Activated CD4-positive, CD25-positive, alpha-beta regulatory T cell (primary cell): ENCODE results near the gene ATG7.
"Not testable (repeated sequence)": the region's sequence is repeated elsewhere in the genome, so short reads cannot be mapped to it uniquely, and the experiment has no call there.

Experiments used
- DNase-seq, 4 experiments: peaks; one replicate each; lab custom pipeline; 2025; lab: John Stamatoyannopoulos, UW

The ATG7 gene

DNA sequence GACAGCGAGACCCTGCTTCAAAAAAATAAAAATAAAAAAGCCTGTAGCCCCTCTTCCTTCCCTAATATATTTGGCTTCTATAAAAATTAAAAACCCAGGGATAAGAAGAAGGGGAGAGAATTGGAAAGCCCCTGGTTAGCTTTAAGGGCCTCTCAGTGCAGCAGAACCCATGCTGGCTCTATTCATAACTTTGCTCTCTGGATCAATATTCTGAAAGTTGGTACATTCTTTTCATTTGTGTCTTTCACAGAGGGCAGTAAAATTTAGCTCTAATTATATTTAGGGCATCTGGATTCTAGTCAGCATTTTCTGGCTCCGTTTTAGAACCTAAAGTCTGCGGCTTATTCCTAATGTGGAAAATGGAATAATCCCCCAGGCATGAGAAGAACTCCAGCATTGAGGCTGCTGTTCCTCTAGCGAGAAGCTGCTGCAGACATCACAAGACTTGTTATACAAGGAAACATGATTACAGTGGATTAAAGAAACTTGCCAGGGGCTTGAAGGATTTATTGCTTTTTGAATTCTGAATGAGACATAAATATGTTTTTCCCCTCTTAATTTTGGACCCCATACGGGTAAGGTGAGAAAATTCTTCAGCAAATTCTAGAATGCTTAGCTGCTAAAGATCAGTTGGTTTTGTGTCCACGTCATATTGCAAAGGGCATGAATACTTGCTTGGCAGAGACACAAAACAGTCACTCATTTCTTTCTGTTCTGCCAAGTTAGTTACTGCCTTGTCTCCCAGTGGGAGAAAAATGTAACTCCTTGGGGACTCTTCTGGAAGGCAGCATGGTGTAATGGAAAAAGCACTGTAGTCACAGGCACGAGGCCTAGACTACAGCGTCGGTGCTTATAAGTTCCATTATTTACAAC lies 193.8 kb downstream of the ATG7 start:
- DNase-seq = no peak

DNA sequence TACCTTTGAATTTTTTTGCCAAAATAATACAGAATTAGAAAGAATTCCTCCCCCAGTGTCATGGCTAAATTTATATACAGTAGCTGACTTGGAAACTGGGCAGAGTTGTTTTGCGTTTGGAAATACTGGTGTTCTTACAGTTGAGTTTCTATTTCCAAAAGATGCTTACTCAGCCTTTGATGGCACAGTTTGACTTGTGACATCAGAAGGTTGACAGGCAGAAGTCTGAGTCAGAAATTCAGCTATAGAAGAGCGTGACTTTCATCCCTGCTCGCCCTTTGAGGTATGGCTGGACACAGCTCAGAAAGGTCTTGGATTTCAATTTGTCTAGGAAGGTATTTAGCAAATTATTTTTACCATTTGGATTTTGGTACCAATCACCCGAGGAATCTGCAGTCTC lies 195.7 kb downstream of the ATG7 start:
- DNase-seq = no peak

DNA sequence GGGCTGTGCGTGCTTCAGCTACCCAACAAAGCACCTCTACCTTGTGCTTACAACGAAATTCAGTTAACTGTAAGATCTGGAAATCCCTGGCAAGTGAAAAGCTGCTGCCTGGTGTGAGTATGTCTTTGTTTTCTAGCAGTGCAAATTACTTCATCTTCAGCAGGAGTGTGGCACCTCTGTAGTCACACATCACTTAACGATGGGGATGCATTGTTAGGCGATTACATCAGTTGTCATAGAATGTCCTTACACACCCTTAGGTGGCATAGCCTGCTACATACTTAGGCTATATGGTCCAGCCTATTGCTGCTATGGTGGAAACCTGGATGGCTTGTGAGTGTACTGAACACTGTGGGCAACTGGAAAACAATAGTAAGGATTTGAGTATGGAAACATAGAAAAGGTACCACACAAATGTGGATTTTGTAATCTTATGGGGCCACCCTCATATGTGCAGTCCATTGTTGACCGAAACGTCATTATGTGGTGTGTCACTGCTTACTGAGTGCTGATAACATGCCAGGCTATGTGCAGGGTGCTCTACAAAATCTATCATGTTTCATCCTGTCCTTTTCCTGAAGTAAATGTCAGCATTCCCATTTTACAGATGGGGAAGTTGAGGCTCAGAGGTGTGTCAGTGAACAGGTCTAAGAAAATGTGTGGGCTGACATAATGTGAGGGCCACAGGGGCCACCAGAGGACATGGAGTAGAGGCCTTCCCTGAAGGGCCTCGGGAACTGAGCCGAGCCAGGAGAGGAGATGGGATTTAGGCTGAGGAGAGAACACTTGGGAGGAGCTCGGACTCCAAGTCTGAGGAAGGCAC lies 198.0 kb downstream of the ATG7 start:
- DNase-seq = no peak

DNA sequence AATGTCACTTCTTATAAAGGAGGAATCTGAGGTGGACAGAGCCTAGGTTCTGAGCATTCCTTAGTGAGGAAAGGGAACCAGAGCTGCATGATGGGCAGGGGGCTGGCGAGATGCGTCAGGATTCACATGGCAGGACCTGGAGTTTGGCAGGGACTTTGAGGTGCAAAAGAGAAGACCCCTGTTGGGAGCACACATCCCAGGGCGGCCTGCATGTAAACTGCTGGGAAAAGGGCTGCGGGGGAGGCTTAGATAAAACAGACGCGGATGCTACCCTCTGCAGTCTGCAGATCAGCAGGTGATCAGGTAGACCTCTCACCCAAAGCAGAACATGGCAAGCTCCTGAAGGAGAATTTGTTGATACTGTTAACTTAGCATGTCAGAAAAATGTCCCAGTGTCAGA lies 203.1 kb downstream of the ATG7 start:
- DNase-seq = no peak

DNA sequence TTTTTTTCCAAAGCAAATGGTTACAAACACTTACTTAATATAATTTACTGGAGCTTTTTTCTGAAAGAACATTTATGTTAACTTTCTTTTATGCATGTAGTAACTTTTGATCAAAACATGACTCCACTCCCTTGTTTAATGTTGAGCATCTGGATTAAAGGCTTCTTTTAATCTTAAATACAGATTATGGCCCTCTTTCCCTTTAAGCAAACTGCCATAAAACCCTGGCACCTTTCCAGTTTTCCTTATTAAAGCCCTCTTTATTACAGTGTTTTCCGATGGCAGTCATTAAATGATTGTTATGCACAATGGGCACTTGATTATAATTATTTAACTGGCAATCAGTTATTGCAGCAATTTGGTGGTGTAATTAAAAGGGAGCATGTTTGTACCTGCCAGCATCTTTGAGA lies 204.5 kb downstream of the ATG7 start:
- DNase-seq = no peak

DNA sequence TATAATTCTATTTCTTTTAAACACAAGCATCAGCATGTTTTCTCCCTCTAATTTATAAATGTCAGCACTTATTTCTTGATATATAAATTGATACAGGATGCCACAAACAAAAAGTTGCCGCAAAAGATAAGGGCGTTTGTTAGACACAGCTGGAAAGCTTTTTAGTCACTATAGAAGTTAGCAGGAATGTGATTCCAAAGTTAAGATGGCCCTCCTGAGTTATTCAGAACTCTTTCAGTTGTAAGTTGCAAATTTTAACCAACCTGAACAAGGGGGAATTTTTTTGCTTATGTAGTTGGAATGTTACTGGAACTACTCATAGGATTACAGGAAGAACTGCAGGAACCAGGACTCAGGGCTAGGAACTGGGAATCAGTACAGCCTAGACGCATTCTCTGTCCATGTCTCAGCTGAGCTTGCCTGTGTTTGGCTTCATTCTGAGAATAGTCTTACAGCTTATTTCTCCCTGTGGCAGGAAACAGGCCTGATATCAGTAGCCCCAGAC lies 205.3 kb downstream of the ATG7 start:
- no peak for DNase-seq

DNA sequence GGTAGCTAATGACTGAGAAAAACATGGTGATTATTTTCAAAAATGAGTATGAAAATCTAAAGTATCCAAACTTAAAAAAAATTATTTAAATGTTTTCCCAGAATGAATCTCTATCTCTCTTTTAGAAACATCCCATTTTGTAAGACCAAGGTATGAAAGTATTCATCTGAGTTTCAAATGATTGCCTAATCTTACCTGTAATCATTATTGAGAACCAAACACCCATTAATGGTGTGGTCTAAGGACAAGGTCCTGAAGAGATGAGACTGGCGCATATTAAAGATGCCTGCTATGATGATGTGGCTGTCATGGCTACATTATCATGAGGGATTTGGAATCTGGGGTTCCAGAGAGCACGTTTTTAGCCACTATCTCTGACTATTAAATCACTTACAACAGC lies 206.0 kb downstream of the ATG7 start:
- DNase-seq = no peak

DNA sequence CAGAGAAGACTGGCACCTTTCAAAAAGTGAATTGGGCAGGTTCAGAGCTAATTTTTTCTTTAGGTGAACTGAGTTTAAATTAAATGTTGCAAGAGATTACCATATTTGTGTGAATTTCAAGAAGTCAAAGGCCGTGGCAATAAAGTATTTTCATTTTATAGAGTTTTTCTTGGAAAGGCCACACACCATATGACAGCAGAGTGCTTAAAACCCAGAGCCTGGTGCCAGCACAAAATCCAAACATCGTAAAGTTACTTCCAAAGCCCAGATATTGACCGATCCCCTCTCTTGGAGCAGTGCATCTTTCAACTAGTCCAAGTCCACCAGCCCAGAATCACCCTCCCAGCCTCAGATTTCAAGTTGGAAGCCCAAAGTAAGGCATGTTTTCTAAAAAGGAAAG lies 207.0 kb downstream of the ATG7 start:
- DNase-seq = no peak

DNA sequence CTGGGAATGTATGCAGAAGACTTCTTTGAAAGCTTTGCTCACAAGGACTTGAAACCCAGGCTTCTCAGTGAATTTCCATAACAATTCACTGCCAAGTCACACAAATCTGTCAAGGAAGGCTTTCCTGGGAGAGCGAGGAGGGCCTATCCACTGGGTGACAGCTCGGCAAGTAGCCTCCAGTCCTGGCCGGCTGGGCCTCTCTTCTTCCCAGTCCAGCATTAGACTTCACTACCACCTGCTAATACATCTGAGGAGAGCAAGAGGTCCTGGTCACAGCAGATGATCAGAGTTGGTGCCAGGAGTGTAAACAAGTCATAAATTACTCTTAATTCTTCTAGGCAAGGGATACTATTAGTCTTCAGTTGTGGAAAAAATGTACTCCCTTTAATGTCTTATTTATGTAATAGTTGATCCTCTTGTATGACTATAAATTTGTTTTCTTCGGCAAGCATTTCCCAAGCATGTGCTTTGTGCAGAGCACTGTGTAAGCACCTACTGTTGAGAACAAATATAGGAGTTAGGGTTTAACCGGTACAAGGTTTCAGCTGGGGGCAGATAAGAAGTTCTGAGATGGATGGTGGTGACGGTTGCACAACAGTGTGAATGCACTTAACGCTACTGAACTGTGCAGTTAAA lies 208.6 kb downstream of the ATG7 start:
- no peak for DNase-seq

DNA sequence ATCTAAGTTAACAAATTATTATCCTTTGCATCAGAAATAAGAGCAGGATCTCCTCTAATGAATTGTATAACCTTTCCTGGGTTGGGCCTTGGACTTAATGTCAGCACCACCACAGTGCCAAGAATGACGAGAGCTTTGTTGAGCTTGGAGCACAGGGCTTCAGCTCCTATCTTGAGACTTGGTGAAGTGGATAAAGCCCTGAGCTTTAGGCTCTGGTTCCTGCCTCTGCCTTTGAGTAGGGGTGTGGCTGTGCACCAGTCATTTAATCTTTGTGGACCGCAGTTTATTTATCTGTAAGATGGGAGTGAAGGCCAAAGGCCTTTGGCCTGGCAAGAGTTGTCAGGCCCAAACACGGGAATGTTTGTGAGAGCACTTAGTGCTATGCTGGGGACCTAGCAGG lies 209.4 kb downstream of the ATG7 start:
- DNase-seq = no peak

DNA sequence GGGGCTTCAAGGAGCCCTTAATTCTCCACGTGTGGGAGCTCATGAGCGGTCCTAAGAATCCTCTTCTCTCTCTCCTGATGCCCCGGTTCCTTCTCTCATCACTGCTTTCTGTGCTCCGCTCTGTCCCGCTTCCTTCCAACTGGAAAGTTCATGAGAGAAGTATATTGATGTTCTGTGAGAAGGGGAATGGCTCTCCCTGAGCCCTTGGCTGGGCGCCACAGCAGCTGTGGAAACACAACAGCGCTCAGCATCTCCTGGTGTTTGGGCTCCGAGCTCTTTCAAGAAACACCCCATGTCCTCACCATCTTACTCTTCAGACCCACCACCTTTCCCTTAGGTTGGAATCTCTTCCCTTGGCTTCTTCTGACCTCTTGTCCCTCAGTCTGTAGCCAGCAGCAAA lies 209.8 kb downstream of the ATG7 start:
- no peak for DNase-seq

DNA sequence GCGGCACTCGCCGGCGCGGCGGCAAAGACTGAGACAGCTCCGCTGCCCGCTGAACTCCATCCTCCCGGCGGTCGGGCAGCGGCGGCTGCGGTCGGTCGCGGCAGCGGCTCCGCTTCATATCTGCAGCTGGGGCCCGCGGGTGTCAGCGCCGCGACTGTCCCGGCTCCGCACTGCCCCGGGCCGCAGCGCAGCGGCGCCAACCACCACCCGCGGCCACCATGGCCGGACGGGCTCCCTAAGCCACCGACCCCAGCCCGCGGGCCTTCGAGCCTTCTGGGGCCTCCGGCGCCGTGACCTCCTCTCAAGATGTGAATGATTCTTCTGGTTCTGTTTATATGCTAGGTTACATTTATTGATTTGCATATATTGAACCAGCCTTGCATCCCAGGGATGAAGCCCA lies 216.2 kb downstream of the ATG7 start:
- not testable (repeated sequence) for DNase-seq

DNA sequence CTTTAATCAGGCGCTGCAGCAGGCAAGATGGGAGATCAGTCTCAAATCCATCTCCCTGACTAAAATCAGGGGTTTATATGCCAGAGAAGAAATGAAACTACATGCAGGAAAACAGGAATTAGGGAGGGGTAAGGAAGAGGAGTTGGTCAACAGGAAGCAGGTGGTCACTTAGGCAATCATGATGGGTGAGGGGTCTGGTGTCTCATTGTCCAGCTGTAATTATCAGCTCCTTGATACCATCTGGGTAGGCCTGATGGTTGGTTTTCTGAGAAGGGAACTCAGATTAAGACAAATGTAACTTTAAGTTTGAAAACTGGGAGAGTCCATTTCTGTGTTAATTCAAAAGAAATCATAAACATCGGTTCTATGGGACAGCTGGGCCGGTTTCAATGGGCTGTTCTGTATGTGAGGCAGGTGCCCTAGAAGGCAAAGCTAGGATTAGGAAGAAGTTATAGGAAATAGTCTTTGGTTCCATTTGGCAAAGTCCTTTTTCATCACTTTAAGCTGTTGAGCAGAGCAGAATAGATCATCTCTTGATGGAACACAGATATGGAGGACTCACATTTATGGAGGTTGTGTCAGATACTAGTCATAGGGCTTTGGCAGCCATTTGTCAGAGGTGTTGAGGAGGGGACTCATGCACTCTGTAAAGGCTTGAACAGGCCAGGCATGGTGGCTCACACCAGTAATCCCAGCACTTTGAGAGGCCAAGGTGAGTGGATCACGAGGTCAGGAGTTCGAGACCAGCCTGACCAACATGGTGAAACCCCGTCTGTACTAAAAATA lies 222.1 kb downstream of the ATG7 start:
- no peak for DNase-seq

DNA sequence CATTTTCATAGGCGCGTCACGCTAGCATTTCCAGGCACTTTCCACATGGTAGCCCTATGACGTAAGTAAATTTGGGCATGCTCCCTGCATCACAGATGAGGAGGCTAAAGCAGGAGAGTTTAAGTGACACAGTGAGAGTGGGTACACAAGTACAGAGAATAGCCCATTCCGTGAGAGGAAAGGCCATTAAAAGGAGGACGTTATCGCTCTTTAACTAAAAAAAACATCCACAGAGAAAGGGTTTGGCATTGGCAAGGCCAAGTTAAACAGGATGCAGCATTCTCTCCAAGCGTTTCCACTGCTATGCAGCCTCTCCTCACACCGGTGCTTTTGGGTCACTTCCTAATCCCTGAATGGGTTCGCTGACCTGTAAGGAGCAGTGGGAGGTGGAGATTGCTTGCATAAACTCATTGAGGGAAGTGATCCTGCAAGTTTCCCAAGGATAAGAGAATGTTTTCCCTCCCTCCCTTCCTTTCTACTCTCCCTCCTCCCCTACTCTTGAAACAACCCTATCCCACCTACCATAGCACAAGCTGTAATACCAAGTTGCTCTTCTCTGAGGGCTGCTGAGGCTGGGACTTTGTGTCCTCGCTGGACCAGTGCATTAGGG lies 223.9 kb downstream of the ATG7 start:
- no peak for DNase-seq

DNA sequence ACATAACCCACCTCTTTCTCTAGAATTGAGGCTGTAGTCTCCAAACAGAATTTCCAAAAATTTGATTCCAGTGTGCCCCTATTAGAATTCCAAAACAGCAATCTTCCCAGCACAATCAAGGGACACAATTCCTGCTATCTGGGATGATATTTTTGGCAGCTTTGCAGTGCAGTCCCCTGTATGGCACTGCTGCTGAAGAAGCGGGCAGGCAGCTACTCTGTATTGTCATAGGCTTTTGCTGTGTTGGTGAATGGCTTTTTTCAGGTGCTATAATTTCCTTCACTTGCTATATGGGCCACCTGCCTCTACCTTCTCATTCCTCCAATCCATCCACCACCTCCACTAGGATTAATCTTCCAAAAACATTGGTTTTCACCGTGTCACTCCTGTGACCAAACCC lies 226.0 kb downstream of the ATG7 start:
- DNase-seq = no peak

DNA sequence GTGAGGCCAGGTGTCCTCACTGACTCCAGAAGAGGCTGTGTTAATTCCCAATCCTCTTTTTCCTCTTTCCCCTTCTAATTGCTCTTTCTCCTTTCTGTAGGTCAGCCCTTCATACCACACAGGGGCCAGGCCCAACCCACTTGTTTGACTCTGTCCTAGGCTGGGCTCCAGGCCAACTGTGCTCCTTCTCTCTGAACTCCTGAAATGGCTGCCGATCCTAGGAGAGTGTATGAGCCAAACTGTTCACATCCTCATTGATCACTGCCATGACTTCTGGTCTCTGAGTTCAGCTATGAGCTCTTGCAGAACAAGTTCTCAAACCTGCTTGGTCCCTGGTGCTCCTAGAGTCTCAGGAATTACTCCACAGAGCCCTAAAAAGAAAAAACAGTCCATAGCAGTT lies 226.4 kb downstream of the ATG7 start:
- no peak for DNase-seq

DNA sequence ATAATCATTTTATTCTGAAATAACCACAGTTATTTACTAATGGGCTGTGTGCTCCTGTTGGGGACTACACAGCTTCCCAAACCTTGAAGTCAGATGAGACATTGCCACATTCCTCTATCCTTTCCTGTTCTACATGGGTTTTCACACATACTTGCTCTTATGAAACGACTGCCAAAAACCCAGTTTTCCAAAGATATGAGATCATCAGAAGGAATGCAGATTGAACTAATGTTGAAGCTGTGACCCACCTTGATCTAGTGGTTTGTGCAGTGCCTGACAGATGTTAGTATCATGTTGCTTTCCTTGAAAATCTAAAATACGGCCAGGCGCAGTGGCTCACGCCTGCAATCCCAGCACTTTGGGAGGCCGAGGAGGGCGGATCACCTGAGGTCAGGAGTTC lies 226.9 kb downstream of the ATG7 start:
- no peak for DNase-seq

DNA sequence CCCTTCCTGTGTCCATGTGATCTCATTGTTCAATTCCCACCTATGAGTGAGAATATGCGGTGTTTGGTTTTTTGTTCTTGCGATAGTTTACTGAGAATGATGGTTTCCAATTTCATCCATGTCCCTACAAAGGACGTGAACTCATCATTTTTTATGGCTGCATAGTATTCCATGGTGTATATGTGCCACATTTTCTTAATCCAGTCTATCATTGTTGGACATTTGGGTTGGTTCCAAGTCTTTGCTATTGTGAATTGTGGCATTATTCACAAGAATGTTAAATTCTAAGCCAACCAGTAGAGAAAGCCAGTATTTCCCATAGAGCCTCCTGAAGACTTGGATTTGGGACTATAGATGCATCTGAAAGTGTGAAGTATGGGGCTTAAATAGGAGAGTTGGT lies 230.2 kb downstream of the ATG7 start:
- DNase-seq = not testable (repeated sequence)

DNA sequence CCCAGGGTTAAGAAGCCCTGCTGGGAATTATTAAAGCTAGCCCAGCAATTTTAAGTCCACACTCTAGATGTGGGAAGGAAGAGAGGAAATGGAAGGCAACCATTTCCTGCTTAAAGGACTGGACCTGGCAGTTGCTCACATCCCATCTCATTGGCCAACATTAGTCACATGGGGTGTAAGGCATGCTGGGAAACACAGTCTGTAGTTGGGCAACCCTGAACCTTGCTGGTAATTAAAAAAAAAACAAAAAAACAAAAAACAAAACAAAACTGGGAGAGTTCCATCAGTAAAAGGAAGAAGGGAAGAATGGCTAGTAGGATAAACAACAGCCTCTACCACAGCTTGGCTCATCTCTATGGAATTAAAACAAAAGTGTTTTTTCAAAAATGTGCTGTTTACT lies 235.5 kb downstream of the ATG7 start:
- DNase-seq = no peak

DNA sequence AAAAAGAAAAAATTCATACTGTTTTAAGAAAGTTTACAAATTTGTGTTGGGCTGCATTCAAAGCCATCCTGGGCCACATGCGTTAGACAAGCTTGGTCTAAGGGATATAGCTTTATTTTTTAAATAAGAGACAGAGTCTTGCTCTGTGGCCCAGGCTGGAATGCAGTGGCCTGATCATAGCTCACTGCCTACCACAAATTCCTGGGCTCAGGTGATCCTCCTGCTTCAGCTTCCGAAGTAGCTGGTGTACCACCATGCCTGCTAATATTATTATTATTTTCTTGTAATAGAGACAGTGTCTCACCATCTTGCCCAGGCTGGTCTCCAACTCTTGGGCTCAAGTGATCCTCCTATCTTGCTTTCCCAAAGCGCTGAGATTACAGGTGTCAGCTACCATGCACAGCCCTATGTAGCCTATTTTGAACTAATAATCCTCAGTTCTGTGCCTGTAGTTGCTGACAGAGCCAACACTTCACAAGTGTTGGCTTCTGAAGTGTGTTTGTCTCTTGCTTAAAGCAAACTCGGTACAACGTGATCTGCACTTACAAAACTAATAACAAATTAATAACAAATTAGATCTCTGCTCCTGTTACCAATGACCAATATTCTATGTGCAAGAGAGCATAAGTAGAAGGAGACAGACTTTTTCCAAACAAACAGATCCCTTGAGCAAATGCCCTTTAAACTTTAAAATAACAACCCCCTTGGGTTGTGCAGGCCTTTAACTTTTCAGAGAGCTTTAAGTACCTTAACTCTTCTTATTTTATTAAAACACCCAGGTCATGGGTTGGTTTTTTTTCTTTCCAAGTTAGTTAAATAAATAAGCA lies 236.4 kb downstream of the ATG7 start:
- no peak for DNase-seq
